HT-29 (cell line): Measurements from ENCODE around the gene RHOG. TPM values are rescaled to one million over a fixed set of nuclear protein-coding genes. Genes with fewer than 3 reads are reported as not detected.
A peak's percentile ranks its signal among the peaks of the same experiment; 100 is the strongest.
"Not testable (repeated sequence)": the region's sequence is repeated elsewhere in the genome, so short reads cannot be mapped to it uniquely, and the experiment has no call there.

Source experiments
- DNase-seq: peaks from one replicate; pipeline ENCODE4 v3.0.0-alpha.2; 2015; ENCODE audit warnings: low spot score
- total RNA-seq: library from RNA; depleted of rRNA; stranded (reverse); fragments of >200 nt; shearing (Covaris generic); gene quantifications from 2 replicates; pipeline ENCODE4 v1.2.3, GENCODE V29; 2014

RHOG gene
- total RNA-seq, 1 experiment from 2014 or later = 58.9 TPM

GRCh38 chr11:3834664-3835461 is 5.9 kb downstream of the RHOG start:
- DNase-seq = no peak

- no peak for DNase-seq
These were observed 6.5 kb downstream of the RHOG start for GRCh38 chr11:3834349-3834663.

GRCh38 chr11:3833449-3833848 is 7.3 kb downstream of the RHOG start:
- DNase-seq = no peak

GRCh38 chr11:3832816-3833215 is 7.9 kb downstream of the RHOG start:
- no peak for DNase-seq

GRCh38 chr11:3831378-3832239 is 9.2 kb downstream of the RHOG start:
- no peak for DNase-seq

- DNase-seq = no peak
These were observed 10.0 kb downstream of the RHOG start for GRCh38 chr11:3830730-3831129.

- no peak for DNase-seq
These were observed 10.7 kb downstream of the RHOG start for GRCh38 chr11:3830088-3830487.

GRCh38 chr11:3827434-3828186 is 13.1 kb downstream of the RHOG start:
- no peak for DNase-seq

- no peak for DNase-seq
These were observed 14.0 kb downstream of the RHOG start for GRCh38 chr11:3826721-3827120.

- no peak for DNase-seq
These were observed 15.1 kb downstream of the RHOG start for GRCh38 chr11:3825473-3826154.

GRCh38 chr11:3824714-3825472 is 15.9 kb downstream of the RHOG start:
- peak; percentile 86 for DNase-seq

- DNase-seq = no peak
These were observed 16.8 kb downstream of the RHOG start for GRCh38 chr11:3823762-3824506.

GRCh38 chr11:3823303-3823702 is 17.5 kb downstream of the RHOG start:
- DNase-seq = no peak

GRCh38 chr11:3822312-3822711 is 18.4 kb downstream of the RHOG start:
- DNase-seq = no peak

GRCh38 chr11:3820971-3821370 is 19.8 kb downstream of the RHOG start:
- DNase-seq = no peak

- DNase-seq = no peak
These were observed 23.5 kb downstream of the RHOG start for GRCh38 chr11:3817181-3817800.

GRCh38 chr11:3816673-3817072 is 24.1 kb downstream of the RHOG start:
- DNase-seq = peak; percentile 57

- DNase-seq = no peak
These were observed 24.9 kb downstream of the RHOG start for GRCh38 chr11:3815845-3816244.

GRCh38 chr11:3814832-3815231 is 25.9 kb downstream of the RHOG start:
- not testable (repeated sequence) for DNase-seq

- DNase-seq = no peak
These were observed 29.8 kb downstream of the RHOG start for GRCh38 chr11:3810951-3811350.
